GM12878 (cell line): ENCODE data around the gene CLINT1.

Source experiments
- EZH2 ChIP-seq: IDR thresholded peaks from 2 replicates; pipeline ENCODE4 v1.6.1; 2012; ENCODE audit warnings: low read depth, mild to moderate bottlenecking, control low read depth, inconsistent platforms, low read length, borderline replicate concordance; ENCODE audit not compliant: control insufficient read depth
- HDAC2 ChIP-seq: fragments of 200-600 bp; sonication (generic); IDR thresholded peaks from 2 replicates; pipeline ENCODE4 v1.6.1; 2017
- NFIC ChIP-seq: IDR thresholded peaks from 2 replicates; pipeline ENCODE4 v1.6.1; 2012; ENCODE audit warnings: low read depth, mild to moderate bottlenecking, inconsistent platforms, low read length, moderate library complexity
- POLR2A ChIP-seq: IDR thresholded peaks from 2 replicates; pipeline ENCODE4 v1.6.1; 2011; ENCODE audit warnings: low read depth, mild to moderate bottlenecking, low read length
- POU2F2 ChIP-seq: IDR thresholded peaks from 3 replicates; pipeline ENCODE4 v1.6.1; 2011; ENCODE audit warnings: low read depth, mild to moderate bottlenecking, low read length, borderline replicate concordance
- SMC3 ChIP-seq: IDR thresholded peaks from 2 replicates; pipeline ENCODE4 v1.6.1; 2011; ENCODE audit warnings: low read length, improper control_type of control experiment, borderline replicate concordance
- SP1 ChIP-seq: IDR thresholded peaks from one replicate; pipeline ENCODE4 v1.6.1; 2011; ENCODE audit warnings: low read depth, low read length
- TF ChIP-seq, protein P1 (sequence below): IDR thresholded peaks from 2 replicates; pipeline ENCODE4 v1.6.1; 2012; ENCODE audit warnings: low read depth, low read length, improper control_type of control experiment
- TF ChIP-seq, protein P2 (sequence below), 3 experiments: IDR thresholded peaks in 2 of 3; conservative IDR thresholded peaks in 1 of 3; 2 replicates each; pipeline ENCODE4 v1.5.1; 2011; ENCODE audit warnings: low read depth in 3 of 3, low read length in 3 of 3, mild to moderate bottlenecking in 3 of 3, control low read depth in 2 of 3, moderate library complexity in 2 of 3, inconsistent platforms in 1 of 3, mixed read lengths in 1 of 3; ENCODE audit not compliant: control insufficient read depth in 2 of 3, insufficient read depth in 1 of 3; ENCODE audit errors: extremely low read depth in 1 of 3

DNA sequence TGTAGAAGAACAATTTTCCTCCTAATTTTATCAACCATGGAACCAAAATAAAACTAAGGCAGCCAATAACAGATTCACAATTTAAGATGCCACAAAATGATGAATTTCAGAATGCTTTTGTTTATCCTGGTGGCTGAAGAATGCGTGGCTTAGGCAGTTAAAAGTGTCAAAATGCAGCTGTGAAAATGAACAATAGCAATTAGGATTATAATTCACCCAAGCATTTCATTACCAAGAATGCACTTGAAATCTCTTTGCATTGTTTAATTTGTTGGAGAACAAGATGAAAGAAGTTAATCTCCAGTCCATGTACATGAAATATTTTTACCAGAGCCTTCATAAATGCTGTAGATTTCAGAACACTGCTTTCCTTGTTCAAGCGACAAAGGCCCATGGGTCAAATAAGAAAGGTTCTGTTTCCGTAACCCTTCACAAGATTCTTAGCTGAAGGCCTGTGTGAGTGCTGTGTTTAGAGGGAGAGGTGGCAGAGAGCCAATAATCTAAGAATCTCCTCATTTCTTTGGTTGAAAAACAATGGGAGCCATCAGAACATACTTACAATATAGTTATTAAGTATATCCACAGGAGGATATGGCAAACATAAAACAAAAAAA lies 39.3 kb downstream of the CLINT1 start:
- TF ChIP-seq POLR2A (no peak), SMC3 (no peak), SP1 (no peak), POU2F2 (no peak), NFIC (no peak), HDAC2 (no peak), EZH2 (no peak)
- TF ChIP-seq, protein P1, sequence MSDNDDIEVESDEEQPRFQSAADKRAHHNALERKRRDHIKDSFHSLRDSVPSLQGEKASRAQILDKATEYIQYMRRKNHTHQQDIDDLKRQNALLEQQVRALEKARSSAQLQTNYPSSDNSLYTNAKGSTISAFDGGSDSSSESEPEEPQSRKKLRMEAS, result no peak
- TF ChIP-seq, protein P2, sequence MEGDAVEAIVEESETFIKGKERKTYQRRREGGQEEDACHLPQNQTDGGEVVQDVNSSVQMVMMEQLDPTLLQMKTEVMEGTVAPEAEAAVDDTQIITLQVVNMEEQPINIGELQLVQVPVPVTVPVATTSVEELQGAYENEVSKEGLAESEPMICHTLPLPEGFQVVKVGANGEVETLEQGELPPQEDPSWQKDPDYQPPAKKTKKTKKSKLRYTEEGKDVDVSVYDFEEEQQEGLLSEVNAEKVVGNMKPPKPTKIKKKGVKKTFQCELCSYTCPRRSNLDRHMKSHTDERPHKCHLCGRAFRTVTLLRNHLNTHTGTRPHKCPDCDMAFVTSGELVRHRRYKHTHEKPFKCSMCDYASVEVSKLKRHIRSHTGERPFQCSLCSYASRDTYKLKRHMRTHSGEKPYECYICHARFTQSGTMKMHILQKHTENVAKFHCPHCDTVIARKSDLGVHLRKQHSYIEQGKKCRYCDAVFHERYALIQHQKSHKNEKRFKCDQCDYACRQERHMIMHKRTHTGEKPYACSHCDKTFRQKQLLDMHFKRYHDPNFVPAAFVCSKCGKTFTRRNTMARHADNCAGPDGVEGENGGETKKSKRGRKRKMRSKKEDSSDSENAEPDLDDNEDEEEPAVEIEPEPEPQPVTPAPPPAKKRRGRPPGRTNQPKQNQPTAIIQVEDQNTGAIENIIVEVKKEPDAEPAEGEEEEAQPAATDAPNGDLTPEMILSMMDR (IDR thresholded peaks at IDR 0.05 in 2 of 3, conservative IDR thresholded peaks at IDR 0.05 in 1 of 3; ENCODE audit: control insufficient read depth in 2 of 3, extremely low read depth in 1 of 3, insufficient read depth in 1 of 3, low read depth in 3 of 3, low read length in 3 of 3), result no peak
